ENCODE results near the gene VEGFA.

VEGFA gene

DNA sequence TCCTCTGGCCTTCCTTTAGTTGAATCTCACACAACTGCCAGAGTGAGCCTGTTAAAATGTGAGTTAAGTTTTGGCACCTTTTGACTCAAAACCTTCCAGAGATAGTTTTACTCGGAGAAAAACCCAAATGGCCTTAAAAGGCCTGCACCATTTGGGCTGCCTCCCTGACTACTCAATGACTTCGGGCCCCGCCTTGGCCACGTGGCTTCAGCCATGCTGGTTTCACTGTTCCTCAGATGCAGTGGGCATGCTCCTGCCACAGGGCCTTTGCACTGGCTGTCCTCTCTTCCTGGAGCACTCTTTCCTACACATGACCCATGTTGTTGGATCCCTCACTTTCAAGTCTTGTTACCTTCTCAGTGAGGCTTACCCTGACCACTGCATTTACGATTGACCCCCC, 18.3 kb downstream of the VEGFA start:
- DNase-seq = no peak

DNA sequence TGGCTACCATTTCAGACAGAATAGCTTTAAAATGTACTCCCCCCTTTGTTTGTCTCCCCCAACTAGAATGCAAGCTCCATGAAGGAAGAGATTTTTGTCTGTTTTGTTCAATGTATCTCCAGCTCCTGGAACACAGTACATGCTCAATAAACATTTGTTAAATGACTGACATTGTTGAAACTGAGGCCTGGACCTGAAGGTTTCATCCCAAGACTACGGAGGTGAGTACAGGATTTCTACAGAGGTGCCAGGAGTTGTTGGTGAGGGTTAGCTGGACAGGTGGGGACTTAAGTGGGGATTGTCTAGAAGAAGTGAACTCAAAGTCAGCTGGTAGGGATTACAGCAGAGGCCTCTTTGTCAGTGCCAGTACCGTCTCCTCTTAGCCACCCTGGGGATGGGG, 19.4 kb downstream of the VEGFA start:
- DNase-seq = no peak

DNA sequence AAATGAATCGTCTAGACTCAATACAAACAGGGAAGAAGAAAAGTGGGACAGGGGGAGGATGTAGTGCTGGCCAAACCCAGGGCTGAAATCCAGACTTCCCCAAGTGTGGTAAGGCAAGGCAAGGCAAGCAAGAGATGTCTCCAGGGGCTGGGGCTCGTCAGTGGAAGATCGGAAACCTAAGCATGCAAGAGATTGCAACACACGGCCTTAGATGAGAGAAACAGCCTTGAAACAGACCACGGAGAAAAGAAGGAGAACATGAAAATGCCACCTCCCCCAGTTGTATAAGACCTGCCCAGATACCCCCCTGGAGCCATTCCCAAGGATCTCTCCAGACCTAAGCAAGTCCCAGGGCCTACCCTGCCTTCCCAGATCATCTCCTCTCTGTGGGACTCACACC, 20.0 kb downstream of the VEGFA start:
- no peak for DNase-seq

GRCh38 chr6:43791745-43792422, 21.9 kb downstream of the VEGFA start:
- DNase-seq = no peak

- no peak for DNase-seq
Measured at GRCh38 chr6:43793154-43793874, 23.3 kb downstream of the VEGFA start.

DNA sequence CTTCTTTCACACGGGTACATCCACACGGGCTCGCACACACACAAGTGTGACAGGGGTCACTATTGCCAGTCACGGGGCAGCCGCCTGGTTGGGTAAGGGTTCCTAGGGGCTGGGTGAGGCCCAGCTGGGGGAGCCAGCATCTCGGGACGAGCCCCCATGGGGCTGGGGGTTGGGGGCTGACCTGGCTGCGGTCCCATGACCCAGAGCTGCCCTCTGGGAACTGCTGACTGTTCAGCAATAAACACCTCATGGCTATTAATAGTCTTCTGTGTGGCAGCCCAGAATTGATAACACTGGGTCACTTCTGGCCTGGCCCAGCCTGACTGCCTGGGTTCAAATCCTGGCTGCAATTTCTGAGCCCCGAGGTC, 23.8 kb downstream of the VEGFA start:
- no peak for DNase-seq

GRCh38 chr6:43795421-43795820, 25.4 kb downstream of the VEGFA start:
- no peak for DNase-seq

DNA sequence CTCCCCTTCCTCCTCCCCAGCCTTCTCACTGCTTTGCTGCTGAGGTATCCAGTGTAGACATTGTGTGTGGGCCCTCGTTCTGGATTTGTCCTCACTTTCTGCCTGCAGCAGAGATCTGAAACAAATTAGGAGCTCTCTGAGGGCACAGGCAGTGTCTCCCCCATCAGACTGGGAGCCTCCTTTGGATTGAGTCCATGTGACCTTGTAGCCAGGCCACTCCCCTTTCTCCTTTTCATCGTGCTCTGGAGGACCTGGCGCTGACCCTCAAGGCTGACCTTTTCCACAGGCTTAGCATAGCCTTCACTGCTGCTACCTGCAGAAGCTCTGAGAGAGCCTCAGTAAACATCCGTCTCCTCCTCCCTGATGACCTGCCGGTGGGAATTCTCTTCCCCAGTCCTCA, 26.2 kb downstream of the VEGFA start:
- DNase-seq = no peak

GRCh38 chr6:43796903-43797890, 27.2 kb downstream of the VEGFA start:
- DNase-seq = no peak

DNA sequence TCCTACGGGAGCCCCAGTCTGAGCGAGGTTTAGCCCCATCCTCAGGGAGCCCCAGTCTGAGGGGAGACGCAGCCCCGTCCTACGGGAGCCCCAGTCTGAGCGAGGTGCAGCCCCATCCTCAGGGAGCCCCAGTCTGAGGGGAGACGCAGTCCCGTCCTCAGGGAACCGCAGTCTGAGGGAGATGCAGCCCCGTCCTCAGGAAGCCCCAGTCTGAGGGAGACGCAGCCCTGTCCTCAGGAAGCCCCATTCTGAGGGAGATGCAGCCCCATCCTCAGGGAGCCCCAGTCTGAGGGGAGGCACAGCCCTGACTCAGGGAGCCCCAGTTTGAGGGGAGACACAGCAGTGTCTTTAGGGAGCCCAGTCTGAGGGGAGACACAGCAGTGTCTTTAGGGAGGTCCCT, 27.9 kb downstream of the VEGFA start:
- no peak for DNase-seq

DNA sequence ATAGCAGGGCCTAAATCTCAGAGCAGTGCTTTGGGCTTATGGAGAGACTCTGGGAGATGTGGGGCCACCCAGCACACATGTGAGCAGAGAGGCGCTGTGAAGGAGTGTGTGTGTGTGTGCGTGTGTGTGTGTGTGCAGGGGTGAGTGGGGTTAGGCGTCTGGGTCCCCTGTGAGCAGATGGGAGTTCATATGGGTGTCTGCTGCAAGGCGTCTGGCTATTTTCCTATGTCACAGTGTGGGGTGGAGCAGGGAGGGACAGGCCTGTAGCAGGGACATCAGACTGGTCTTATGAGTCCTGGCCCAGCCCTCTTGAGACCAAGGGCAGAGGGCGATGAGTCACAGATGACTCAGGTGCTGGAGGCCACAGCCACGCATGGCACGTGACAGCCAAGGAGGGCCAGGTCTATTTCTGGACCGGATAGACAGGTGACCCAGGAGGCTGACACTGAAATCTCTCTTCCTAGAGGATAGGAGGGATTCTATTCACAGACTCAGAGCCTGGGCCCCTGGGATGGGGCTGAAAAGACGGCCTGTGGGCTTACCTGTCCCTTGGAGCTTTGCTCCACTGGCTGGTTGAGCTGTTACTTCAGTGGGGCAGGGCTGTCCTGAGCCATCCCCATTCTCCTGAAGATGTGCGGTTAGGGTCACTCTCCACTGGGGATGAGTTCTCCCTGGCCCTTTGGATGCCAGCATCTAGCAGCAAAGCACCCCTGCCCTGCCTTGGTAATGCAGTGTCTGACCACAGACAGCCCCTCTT, 28.9 kb downstream of the VEGFA start:
- peak; percentile 78 for DNase-seq

GRCh38 chr6:43799551-43800297, 29.7 kb downstream of the VEGFA start:
- DNase-seq = peak; percentile 22

- no peak for DNase-seq
Measured at GRCh38 chr6:43800298-43800623, 30.2 kb downstream of the VEGFA start.

DNA sequence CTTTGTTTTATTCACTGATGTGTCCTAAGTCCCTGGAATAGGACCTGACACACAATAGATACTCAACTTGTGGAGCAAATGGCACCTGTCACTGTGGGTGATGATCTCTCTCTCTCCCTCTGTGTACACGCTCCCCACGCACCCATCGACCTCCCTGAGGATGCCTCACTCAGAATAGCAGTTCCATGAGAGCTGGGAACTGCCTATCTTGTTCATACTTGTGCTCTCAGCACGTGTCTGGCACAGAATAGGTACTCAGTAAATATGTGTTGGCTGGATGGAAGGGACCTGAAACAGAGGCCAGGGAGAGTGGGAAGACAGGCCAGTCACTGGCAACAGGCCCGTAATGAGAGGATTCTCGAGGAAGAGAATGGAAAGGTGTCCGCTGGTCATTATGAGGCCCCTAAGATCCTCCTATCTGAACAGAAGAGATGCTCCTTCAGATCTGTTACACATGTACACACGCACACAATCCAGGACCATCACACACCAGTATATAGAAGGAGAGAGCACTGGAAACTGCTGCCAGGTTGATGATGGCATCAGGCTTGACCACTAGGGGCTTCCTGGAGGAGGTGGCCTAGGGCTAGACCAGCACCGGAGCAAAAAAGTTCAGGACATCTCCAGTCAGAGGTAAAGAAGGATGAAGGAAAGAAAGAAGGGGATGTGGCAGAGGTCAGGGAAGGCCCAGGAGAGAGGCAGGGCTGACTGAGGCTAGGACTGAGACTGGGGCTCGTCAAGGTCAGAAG, 30.9 kb downstream of the VEGFA start:
- no peak for DNase-seq

DNA sequence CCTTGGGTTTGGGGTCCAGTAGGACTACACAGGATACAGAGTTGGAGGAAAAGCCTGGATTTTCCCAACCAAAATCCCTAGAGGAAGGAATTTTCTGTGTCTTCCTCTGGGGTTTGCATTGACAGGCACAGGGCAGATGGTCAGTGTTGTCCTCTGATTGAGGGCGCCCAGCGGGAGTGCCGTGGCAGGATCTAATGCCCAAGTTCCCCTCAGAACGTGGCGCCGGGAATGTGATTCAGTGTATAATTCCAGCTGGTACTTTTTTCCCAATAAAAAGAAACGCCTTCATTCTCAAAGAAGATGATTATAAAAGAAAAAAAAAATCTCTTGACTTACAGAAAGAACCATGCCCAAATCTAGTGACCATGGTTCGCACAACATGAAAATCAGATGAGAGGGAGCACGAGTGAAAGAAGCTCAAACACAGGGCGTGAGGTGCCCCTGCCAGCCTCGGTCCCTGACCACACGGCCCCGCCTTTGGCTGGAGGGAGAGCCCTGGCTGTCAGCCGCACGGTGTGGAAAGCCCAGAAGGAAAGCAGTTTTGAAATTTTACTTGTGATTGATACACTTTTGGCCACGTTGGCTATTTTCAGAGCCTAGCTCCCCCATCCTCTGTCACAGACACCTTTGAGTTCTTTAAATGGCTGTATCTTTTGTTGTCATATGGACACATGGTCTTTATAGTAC, 31.6 kb downstream of the VEGFA start:
- DNase-seq = no peak

DNA sequence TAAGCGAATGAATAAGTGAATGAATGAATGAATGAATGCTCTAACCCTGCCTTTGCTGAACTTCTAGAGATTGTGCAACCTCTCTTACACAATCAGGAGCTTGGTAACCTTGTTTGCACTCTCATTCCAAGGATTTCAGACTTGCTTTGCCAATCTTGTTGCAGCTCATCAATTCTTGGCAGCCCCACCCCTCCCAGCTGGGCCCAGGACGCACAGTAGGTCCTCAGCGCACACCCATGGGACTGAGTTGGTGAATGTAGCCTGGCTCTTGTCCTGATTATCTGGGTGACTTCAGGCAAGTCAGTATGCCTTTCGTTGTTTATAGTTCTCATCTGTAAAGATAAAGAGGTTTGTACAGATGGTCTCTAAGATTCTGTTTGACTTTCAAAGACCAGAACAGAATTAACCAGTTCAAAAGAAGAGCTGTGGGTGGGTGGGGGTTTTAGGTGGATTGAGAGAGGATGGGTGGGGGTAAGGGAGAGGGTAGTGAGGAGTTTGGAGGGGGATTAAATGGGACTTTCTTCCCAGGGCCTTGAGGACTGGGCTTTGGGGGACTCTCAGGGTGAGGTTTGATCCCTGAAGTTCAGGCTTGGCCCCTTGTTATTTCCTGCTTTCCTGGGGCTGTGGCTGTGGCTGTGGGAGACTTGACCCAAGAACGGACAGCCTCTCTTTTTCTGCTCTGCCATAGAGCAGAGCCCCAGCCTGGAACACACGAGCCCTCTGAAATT, 33.2 kb downstream of the VEGFA start:
- no peak for DNase-seq

DNA sequence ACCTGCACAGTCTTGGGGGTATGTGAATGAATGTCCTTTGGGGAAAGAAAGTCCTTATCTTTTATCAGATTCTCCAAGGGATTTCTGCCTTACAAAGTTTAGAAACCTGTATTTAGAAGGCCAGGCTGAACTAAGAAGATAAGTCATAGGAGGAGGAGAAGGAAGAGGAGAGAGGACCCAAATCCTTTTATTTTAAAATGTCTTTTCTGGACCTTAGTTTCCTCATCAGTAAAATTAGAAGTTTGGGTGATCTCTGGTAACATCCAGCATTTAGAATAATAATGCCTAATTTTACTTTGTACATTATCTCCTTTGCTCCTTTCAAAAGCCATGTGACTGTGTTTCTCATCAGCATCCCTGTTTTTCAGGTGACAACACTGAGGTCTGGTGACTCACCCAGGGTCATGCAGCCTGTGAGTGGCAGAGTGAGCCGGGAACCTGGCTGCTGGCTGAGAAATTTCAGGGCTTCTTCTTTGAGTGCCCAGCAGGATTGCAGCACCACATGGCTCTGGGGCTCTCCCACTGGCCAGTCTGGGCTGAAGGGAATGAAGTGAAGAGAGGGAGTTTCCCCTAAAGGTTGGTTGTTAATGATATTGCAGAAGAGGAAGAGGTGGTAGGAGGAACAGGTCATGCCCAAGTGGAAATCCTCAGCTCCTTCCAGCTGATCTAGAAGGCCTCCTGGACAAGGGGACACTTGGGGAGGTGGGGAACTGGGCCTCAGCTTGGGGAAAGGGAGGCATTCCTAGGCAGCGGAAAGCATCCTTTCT, 34.0 kb downstream of the VEGFA start:
- no peak for DNase-seq

DNA sequence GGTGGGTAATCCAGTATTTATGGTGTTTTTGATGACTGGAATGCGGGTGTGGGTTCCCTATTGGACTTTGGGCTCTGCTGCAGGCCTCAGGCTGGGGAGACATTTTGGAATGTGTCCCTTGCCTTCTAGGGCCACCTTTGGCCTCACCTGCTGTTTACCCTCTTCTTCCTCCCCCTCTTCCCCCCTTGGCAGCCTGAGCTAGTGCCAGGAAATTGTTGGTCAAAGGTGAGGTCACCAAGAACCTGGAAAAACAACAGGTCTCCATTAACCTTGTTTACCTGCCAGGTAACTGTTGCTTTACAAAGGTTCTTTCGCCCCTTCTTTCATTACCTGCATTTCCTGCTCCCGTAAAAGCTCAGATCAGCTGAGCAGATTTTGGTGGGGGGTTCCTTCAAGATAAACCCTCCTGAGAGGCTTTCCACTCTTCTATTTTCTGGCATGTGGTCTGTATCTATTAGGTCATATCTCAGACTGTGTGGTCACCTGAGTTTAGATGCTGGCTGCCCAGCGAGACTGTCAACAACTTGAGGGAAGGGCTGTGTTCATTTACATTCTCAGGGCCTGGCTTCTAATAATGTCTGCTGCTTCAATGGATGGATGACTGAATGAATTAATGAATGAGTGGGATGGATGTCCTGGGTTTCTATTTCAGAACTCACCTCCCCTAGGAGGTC, 34.7 kb downstream of the VEGFA start:
- no peak for DNase-seq

DNA sequence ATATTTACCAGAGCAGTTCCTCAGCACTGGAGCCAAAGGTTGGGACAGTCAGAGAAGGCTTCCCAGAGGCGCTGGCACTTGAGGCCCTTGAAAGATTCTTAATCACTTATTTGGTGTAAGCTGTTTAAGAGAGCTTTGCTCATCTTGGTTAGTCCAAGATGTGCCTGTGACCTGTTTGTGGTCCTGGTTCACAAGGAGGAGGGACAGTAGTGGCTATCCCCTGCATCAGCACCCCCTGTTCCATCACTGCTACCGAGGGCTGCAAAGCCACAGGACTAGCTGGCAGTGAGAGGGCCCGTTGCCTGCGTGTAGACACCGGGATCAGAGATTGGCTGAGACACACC, 35.7 kb downstream of the VEGFA start:
- DNase-seq = no peak

Measured in RPMI8226 (cell line).